Measurements from ENCODE around the gene MRPS18A.

Gene MRPS18A

GRCh38 chr6:43695967-43696291 lies 8.3 kb upstream of the MRPS18A start:
- FAIRE-seq = no peak

GRCh38 chr6:43695215-43695966 lies 7.8 kb upstream of the MRPS18A start:
- no peak for FAIRE-seq

- no peak for FAIRE-seq
Observed at GRCh38 chr6:43689421-43689820, 1.8 kb upstream of the MRPS18A start.

GRCh38 chr6:43687079-43687436 lies 533 bp downstream of the MRPS18A start:
- FAIRE-seq = no peak

GRCh38 chr6:43683708-43684455 lies 3.7 kb downstream of the MRPS18A start:
- no peak for FAIRE-seq

- no peak for FAIRE-seq
Observed at GRCh38 chr6:43682724-43683429, 4.7 kb downstream of the MRPS18A start.

GRCh38 chr6:43681303-43681702 lies 6.3 kb downstream of the MRPS18A start:
- FAIRE-seq = no peak

- no peak for FAIRE-seq
Observed at GRCh38 chr6:43680308-43681200, 7.0 kb downstream of the MRPS18A start.

GRCh38 chr6:43679057-43679456 lies 8.5 kb downstream of the MRPS18A start:
- FAIRE-seq = no peak

- FAIRE-seq = no peak
Observed at GRCh38 chr6:43678341-43678740, 9.2 kb downstream of the MRPS18A start.

- no peak for FAIRE-seq
Observed at GRCh38 chr6:43677759-43678158, 9.8 kb downstream of the MRPS18A start.

- no peak for FAIRE-seq
Observed at GRCh38 chr6:43676962-43677606, 10.5 kb downstream of the MRPS18A start.

- no peak for FAIRE-seq
Observed at GRCh38 chr6:43674921-43675320, 12.7 kb downstream of the MRPS18A start.

- no peak for FAIRE-seq
Observed at GRCh38 chr6:43674291-43674690, 13.3 kb downstream of the MRPS18A start.

- FAIRE-seq = no peak
Observed at GRCh38 chr6:43673444-43674084, 14.0 kb downstream of the MRPS18A start.

GRCh38 chr6:43671801-43672690 lies 15.5 kb downstream of the MRPS18A start:
- FAIRE-seq = no peak

GRCh38 chr6:43671011-43671800 lies 16.4 kb downstream of the MRPS18A start:
- no peak for FAIRE-seq

GRCh38 chr6:43670623-43670986 lies 17.0 kb downstream of the MRPS18A start:
- no peak for FAIRE-seq

GRCh38 chr6:43669922-43670622 lies 17.5 kb downstream of the MRPS18A start:
- FAIRE-seq = no peak

Measured in G401.6 (cell line).